ENCODE measurements around the gene ATP9B. TPM values are rescaled to one million over a fixed set of nuclear protein-coding genes. Genes with fewer than 3 reads are reported as not detected.

ATP9B gene
- total RNA-seq, 1 experiment from 2014 or later = 8.6 TPM

GRCh38 chr18:79422783-79423165, 353.6 kb downstream of the ATP9B start:
- no peaks in the 10 kb centered on the region for H3K79me2 ChIP-seq (ENCODE audit: low read depth)
- no TSS peak for BruUV-seq (replicated peaks)
- H4K20me1 ChIP-seq (ENCODE audit: insufficient read depth) = no peaks in the 10 kb centered on the region
- no peaks in the 10 kb centered on the region for H3K9me3 ChIP-seq (ENCODE audit: insufficient read depth, low read depth)
- no peak overlapping the region for H3K4me2 ChIP-seq
- H2AFZ ChIP-seq = no peak overlapping the region
- no peak for DNase-seq
- no peaks in the 10 kb centered on the region; the same call in 1 of the 2 replicates for H3F3A ChIP-seq (ENCODE audit: insufficient read depth, low read depth)
- TF ChIP-seq CTCF (conservative IDR thresholded peaks at IDR 0.05) (no peak), EZH2 (IDR thresholded peaks at IDR 0.05; ENCODE audit: low read depth) (no peak)
- no peaks in the 10 kb centered on the region for H3K4me1 ChIP-seq (replicated peaks; ENCODE audit: insufficient read depth)
- H3K27me3 ChIP-seq (ENCODE audit: insufficient read depth, low read depth) = peaks cover 12% of the 10 kb centered on the region; the same call in 1 of the 2 replicates
- H3K4me3 ChIP-seq = no peak overlapping the region
- no peak overlapping the region for H3K27ac ChIP-seq
- no peaks in the 10 kb centered on the region for H3K9me2 ChIP-seq (ENCODE audit: insufficient read depth)
- intact Hi-C loops (cut with micrococcal nuclease; ENCODE audit: unreplicated experiment) = no loop called here
- ChIA-PET CTCF (no interaction called here), POLR2A (ENCODE audit: unreplicated experiment) (no interaction called here)
- no peaks in the 10 kb centered on the region for H3K36me3 ChIP-seq (ENCODE audit: low read depth)

GRCh38 chr18:79423211-79424007, 354.2 kb downstream of the ATP9B start:
- no peaks in the 10 kb centered on the region for H4K20me1 ChIP-seq (ENCODE audit: insufficient read depth)
- no peaks in the 10 kb centered on the region for H3K4me1 ChIP-seq (replicated peaks; ENCODE audit: insufficient read depth)
- H3K27ac ChIP-seq = no peak overlapping the region
- no peaks in the 10 kb centered on the region for H3K9me2 ChIP-seq (ENCODE audit: insufficient read depth)
- no TSS peak for BruUV-seq (replicated peaks)
- CTCF ChIA-PET = no interaction called here
- peaks cover 11% of the 10 kb centered on the region; the same call in 1 of the 2 replicates for H3K27me3 ChIP-seq (ENCODE audit: insufficient read depth, low read depth)
- no peak overlapping the region for H2AFZ ChIP-seq
- H3K4me2 ChIP-seq = no peak overlapping the region
- DNase-seq = no peak
- intact Hi-C loops (cut with micrococcal nuclease; ENCODE audit: unreplicated experiment) = no loop called here
- H3K4me3 ChIP-seq = no peak overlapping the region
- H3F3A ChIP-seq (ENCODE audit: insufficient read depth, low read depth) = no peaks in the 10 kb centered on the region; the same call in 1 of the 2 replicates
- H3K79me2 ChIP-seq (ENCODE audit: low read depth) = no peaks in the 10 kb centered on the region
- POLR2A ChIA-PET (ENCODE audit: unreplicated experiment) = no interaction called here
- H3K36me3 ChIP-seq (ENCODE audit: low read depth) = no peaks in the 10 kb centered on the region
- TF ChIP-seq EZH2 (IDR thresholded peaks at IDR 0.05; ENCODE audit: low read depth) (no peak), CTCF (conservative IDR thresholded peaks at IDR 0.05) (no peak)
- H3K9me3 ChIP-seq (ENCODE audit: insufficient read depth, low read depth) = no peaks in the 10 kb centered on the region

- Histone ChIP-seq H3K27me3 (ENCODE audit: insufficient read depth, low read depth) (peaks cover 7% of the 10 kb centered on the region; the same call in 1 of the 2 replicates), H3K79me2 (ENCODE audit: low read depth) (no peaks in the 10 kb centered on the region), H3F3A (ENCODE audit: insufficient read depth, low read depth) (no peaks in the 10 kb centered on the region; the same call in 1 of the 2 replicates), H3K27ac (no peak overlapping the region), H3K4me2 (no peak overlapping the region), H3K36me3 (ENCODE audit: low read depth) (no peaks in the 10 kb centered on the region), H3K4me3 (no peak overlapping the region), H3K4me1 (replicated peaks; ENCODE audit: insufficient read depth) (no peaks in the 10 kb centered on the region), H2AFZ (no peak overlapping the region), H3K9me3 (ENCODE audit: insufficient read depth, low read depth) (no peaks in the 10 kb centered on the region), H3K9me2 (ENCODE audit: insufficient read depth) (no peaks in the 10 kb centered on the region), H4K20me1 (ENCODE audit: insufficient read depth) (no peaks in the 10 kb centered on the region)
- no peak for DNase-seq
- intact Hi-C loops (cut with micrococcal nuclease; ENCODE audit: unreplicated experiment) = no loop called here
- ChIA-PET CTCF (no interaction called here), POLR2A (ENCODE audit: unreplicated experiment) (no interaction called here)
- no TSS peak for BruUV-seq (replicated peaks)
- no peak for TF ChIP-seq EZH2 (IDR thresholded peaks at IDR 0.05; ENCODE audit: low read depth)
- no peak for TF ChIP-seq CTCF (conservative IDR thresholded peaks at IDR 0.05)
Observed at GRCh38 chr18:79424008-79424565, 354.9 kb downstream of the ATP9B start.

All from PC-9 (cell line).